ENCODE data around the gene ZNF358.

The ZNF358 gene

DNA sequence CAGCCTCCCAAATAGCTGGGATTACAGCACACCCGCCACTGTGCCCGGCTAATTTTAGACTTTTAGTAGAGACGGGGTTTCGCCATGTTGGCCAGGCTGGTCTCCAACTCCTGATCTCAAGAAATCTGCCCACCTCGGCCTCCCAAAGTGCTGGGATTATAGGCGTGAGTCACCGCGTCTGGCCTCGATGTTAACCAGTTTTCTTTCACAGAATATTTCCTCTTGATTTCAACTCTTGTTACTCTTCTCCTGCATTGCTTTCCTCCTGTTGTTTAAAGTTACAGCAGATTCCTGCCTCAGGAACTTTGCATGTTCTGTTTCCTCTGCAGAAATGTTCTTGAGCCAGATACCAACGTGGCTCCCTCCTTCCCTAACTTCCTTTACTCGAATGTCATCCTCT lies 23.3 kb upstream of the ZNF358 start:
- no peak for DNase-seq (ENCODE audit: insufficient read length)
- TF ChIP-seq POLR2A (IDR thresholded peaks at IDR 0.05; ENCODE audit: low read depth, low read length) (no peak), POLR2AphosphoS5 (IDR thresholded peaks at IDR 0.05; ENCODE audit: low read depth, low read length) (no peak), TAF1 (IDR thresholded peaks at IDR 0.05; ENCODE audit: borderline replicate concordance, low read depth, low read length) (no peak)
- no peak for FAIRE-seq

DNA sequence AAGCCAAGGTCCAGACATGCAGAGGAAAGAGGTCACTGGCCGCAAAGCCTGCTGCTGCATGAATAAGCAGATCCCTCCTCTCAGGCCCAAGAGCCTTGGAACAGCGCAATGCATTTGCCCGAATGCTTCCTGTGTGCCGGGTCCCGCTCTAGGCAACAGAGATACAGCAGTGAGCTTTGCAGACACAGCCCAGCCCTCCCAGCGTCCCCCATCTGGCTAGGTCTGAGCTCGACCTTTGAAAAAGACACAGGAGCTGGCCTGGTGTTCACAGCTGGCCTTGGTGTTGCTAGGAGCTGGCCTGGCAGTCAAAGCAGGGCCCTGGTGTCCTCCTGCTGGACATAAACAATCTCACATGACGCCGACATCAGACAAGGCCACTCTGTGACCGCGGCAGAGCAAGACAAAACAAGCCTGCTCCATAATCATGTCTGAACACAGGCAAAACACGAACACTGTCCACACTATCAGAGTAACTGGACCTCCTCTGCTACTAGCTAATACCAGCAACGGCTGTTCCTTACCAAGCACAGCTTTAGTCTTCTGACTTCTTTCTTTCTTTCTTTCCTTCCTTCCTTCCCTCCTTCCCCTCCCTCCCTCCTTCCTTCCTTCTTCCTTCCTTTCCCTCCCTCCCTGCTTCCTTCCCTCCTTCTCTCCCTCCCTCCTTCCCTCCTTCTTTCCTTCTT lies 21.3 kb upstream of the ZNF358 start:
- DNase-seq (ENCODE audit: insufficient read length) (no peak), FAIRE-seq (no peak)
- TF ChIP-seq POLR2A (IDR thresholded peaks at IDR 0.05; ENCODE audit: low read depth, low read length) (no peak), POLR2AphosphoS5 (IDR thresholded peaks at IDR 0.05; ENCODE audit: low read depth, low read length) (no peak), TAF1 (IDR thresholded peaks at IDR 0.05; ENCODE audit: borderline replicate concordance, low read depth, low read length) (no peak)

GRCh38 chr19:7497292-7497691 lies 18.6 kb upstream of the ZNF358 start:
- TF ChIP-seq POLR2A (IDR thresholded peaks at IDR 0.05; ENCODE audit: low read depth, low read length) (no peak), POLR2AphosphoS5 (IDR thresholded peaks at IDR 0.05; ENCODE audit: low read depth, low read length) (no peak), TAF1 (IDR thresholded peaks at IDR 0.05; ENCODE audit: borderline replicate concordance, low read depth, low read length) (no peak)
- DNase-seq (ENCODE audit: insufficient read length) (no peak), FAIRE-seq (no peak)

DNA sequence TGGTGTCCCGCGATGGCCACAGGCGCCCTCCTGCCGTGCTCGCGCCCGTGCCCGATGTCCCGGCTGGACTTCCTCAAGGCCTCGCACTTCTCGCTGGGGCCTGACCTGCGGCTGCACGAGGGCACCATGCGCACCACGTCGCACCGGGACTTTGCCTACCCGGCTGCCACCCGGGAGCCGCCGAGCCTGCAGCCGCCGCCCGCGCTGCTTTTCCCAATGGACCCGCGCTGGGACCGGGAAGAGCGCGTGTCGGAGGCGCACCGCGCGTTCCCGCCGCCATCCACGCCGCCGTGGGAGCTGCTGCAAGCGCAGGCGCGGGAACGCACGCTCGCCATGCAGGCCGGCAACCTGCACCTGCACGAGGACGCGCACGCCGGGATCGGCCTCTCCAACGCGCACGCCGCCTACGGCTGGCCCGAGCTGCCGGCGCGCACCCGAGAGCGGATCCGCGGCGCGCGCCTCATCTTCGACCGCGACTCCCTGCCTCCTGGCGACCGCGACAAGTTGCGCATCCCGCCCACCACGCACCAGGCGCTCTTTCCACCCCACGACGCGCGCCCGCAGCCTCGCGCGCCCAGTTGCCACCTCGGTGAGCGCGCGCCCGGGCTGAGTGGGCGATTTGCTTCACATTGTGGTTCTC lies 15.0 kb upstream of the ZNF358 start:
- no peak for DNase-seq (ENCODE audit: insufficient read length)
- TF ChIP-seq POLR2AphosphoS5 (IDR thresholded peaks at IDR 0.05; ENCODE audit: low read depth, low read length) (no peak), POLR2A (IDR thresholded peaks at IDR 0.05; ENCODE audit: low read depth, low read length) (no peak), TAF1 (IDR thresholded peaks at IDR 0.05; ENCODE audit: borderline replicate concordance, low read depth, low read length) (no peak)
- no peak for FAIRE-seq

GRCh38 chr19:7502552-7502951 lies 13.4 kb upstream of the ZNF358 start:
- no peak for DNase-seq (ENCODE audit: insufficient read length)
- FAIRE-seq: no peak
- TF ChIP-seq POLR2AphosphoS5 (IDR thresholded peaks at IDR 0.05; ENCODE audit: low read depth, low read length) (no peak), TAF1 (IDR thresholded peaks at IDR 0.05; ENCODE audit: borderline replicate concordance, low read depth, low read length) (no peak), POLR2A (IDR thresholded peaks at IDR 0.05; ENCODE audit: low read depth, low read length) (no peak)

DNA sequence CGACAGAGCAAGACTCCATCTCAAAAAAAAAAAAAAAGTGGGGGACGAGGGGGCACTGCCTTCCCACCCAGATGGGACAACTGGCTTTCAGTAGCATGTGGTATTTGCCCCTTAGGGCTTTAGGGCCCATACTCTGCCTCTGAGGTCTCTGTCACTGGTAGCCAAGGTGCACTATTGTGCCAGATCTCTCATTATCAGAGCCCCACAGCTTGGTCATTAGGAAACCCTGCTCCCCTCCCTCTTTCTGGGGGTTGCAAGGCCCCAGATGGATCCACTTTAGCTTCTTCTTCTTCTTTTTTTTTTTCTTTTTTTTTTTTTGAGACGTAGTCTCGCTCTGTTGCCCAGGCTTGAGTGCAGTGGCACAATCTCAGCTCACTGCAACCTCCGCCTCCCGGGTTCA lies 11.2 kb upstream of the ZNF358 start:
- FAIRE-seq (no peak), DNase-seq (ENCODE audit: insufficient read length) (no peak)
- TF ChIP-seq TAF1 (IDR thresholded peaks at IDR 0.05; ENCODE audit: borderline replicate concordance, low read depth, low read length) (no peak), POLR2AphosphoS5 (IDR thresholded peaks at IDR 0.05; ENCODE audit: low read depth, low read length) (no peak), POLR2A (IDR thresholded peaks at IDR 0.05; ENCODE audit: low read depth, low read length) (no peak)

GRCh38 chr19:7505288-7505681 lies 10.6 kb upstream of the ZNF358 start:
- FAIRE-seq (no peak), DNase-seq (ENCODE audit: insufficient read length) (no peak)
- TF ChIP-seq POLR2AphosphoS5 (IDR thresholded peaks at IDR 0.05; ENCODE audit: low read depth, low read length) (no peak), POLR2A (IDR thresholded peaks at IDR 0.05; ENCODE audit: low read depth, low read length) (no peak)

- TF ChIP-seq TAF1 (IDR thresholded peaks at IDR 0.05; ENCODE audit: borderline replicate concordance, low read depth, low read length) (no peak), POLR2AphosphoS5 (IDR thresholded peaks at IDR 0.05; ENCODE audit: low read depth, low read length) (no peak), POLR2A (IDR thresholded peaks at IDR 0.05; ENCODE audit: low read depth, low read length) (no peak)
- FAIRE-seq (no peak), DNase-seq (ENCODE audit: insufficient read length) (no peak)
Observed at GRCh38 chr19:7505682-7506384, 10.1 kb upstream of the ZNF358 start.

DNA sequence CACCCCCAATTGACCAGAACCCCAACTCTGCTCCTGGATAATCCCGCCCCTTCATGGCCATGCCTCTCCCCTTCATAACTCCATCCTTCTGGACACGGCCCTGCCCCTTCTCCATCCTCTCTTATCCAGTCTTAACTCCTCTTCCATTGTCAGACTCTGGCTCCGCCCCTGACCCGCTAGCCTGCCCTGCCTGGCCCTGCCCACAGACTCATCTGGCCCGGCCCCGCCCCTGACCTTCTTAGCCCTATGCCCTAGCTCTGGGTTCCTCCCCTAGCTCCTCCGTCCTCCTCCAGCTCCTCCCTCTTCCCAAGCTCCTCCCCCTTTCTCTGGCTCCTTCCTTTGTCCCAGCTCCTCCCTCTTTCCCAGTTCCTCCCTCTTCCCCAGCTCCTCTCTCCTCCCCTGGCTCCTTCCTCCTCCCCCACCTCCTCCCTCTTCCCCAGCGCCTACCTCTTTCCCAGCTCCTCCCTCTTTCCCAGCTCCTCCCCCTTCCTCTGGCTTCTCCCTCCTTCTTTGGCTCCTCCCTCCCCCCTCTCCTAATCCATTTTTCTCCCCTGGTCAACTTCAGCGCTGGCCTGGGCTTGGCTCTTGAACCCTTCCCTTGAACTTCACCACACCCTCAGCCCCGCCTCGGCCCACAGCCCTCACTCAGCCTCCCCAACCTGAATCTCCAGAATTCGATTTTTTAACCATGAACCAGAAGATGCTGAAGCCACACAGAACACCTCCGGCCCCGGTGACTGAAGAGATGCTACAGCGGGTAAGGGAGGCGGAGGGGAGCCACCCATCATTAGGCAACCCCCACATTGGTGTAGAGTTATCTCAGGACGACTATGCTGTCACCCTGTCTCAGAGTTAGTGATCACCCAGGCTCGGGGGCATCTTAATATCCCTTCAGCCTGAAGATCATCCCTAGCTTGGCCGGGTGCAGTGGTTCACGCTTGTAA lies 9.2 kb upstream of the ZNF358 start:
- FAIRE-seq (no peak), DNase-seq (ENCODE audit: insufficient read length) (no peak)
- TF ChIP-seq POLR2AphosphoS5 (IDR thresholded peaks at IDR 0.05; ENCODE audit: low read depth, low read length): no peak
- no peak for TF ChIP-seq POLR2A (IDR thresholded peaks at IDR 0.05; ENCODE audit: low read depth, low read length)
- TF ChIP-seq TAF1 (IDR thresholded peaks at IDR 0.05; ENCODE audit: borderline replicate concordance, low read depth, low read length): no peak

GRCh38 chr19:7507884-7508283 lies 8.0 kb upstream of the ZNF358 start:
- DNase-seq (ENCODE audit: insufficient read length): no peak
- TF ChIP-seq TAF1 (IDR thresholded peaks at IDR 0.05; ENCODE audit: borderline replicate concordance, low read depth, low read length) (no peak), POLR2A (IDR thresholded peaks at IDR 0.05; ENCODE audit: low read depth, low read length) (no peak), POLR2AphosphoS5 (IDR thresholded peaks at IDR 0.05; ENCODE audit: low read depth, low read length) (no peak)
- no peak for FAIRE-seq

GRCh38 chr19:7509625-7510024 lies 6.3 kb upstream of the ZNF358 start:
- no peak for TF ChIP-seq TAF1 (IDR thresholded peaks at IDR 0.05; ENCODE audit: borderline replicate concordance, low read depth, low read length)
- no peak for TF ChIP-seq POLR2AphosphoS5 (IDR thresholded peaks at IDR 0.05; ENCODE audit: low read depth, low read length)
- no peak for TF ChIP-seq POLR2A (IDR thresholded peaks at IDR 0.05; ENCODE audit: low read depth, low read length)
- FAIRE-seq: no peak
- no peak for DNase-seq (ENCODE audit: insufficient read length)

All from GM12892 (cell line).